ENCODE data around the gene ATP8A2. TPM values are rescaled to one million over a fixed set of nuclear protein-coding genes. Genes with fewer than 3 reads are reported as not detected.

Gene ATP8A2
- total RNA-seq, 1 experiment from 2014 or later, result 5.2 TPM

GRCh38 chr13:25682276-25682675 is 310.5 kb downstream of the ATP8A2 start:
- DNase-seq (ENCODE audit: low spot score) (no peak), ATAC-seq (no peak)
- ChIA-PET POLR2A (no interaction called here), CTCF (no interaction called here)
- no peaks in the 10 kb centered on the region for H3K36me3 Mint-ChIP-seq
- no peak overlapping the region for H3K27ac Mint-ChIP-seq
- no peak overlapping the region for H3K4me3 Mint-ChIP-seq
- H3K4me1 Mint-ChIP-seq, result no peaks in the 10 kb centered on the region
- H3K27me3 Mint-ChIP-seq (ENCODE audit: low read depth), result no peaks in the 10 kb centered on the region
- no peak for TF ChIP-seq EMX1 (CRISPR knock-in tag; IDR thresholded peaks at IDR 0.05)
- TF ChIP-seq, protein P1, sequence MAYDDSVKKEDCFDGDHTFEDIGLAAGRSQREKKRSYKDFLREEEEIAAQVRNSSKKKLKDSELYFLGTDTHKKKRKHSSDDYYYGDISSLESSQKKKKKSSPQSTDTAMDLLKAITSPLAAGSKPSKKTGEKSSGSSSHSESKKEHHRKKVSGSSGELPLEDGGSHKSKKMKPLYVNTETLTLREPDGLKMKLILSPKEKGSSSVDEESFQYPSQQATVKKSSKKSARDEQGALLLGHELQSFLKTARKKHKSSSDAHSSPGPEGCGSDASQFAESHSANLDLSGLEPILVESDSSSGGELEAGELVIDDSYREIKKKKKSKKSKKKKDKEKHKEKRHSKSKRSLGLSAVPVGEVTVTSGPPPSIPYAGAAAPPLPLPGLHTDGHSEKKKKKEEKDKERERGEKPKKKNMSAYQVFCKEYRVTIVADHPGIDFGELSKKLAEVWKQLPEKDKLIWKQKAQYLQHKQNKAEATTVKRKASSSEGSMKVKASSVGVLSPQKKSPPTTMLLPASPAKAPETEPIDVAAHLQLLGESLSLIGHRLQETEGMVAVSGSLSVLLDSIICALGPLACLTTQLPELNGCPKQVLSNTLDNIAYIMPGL (CRISPR knock-in tag; IDR thresholded peaks at IDR 0.05), result no peak
- TF ChIP-seq GRHL2 (CRISPR knock-in tag; IDR thresholded peaks at IDR 0.05; ENCODE audit: insufficient replicate concordance, severe bottlenecking), result no peak
- peaks cover 10% of the 10 kb centered on the region; the same call in 1 of the 2 replicates for H3K9me3 Mint-ChIP-seq

- Mint-ChIP-seq H3K36me3 (no peaks in the 10 kb centered on the region), H3K27me3 (ENCODE audit: low read depth) (no peaks in the 10 kb centered on the region), H3K27ac (no peak overlapping the region), H3K4me1 (no peaks in the 10 kb centered on the region), H3K4me3 (no peak overlapping the region), H3K9me3 (peaks cover 10% of the 10 kb centered on the region; the same call in 1 of the 2 replicates)
- ChIA-PET CTCF (no interaction called here), POLR2A (no interaction called here)
- no peak for TF ChIP-seq NR2C2 (CRISPR knock-in tag; IDR thresholded peaks at IDR 0.05)
- no peak for TF ChIP-seq GTF2I (CRISPR knock-in tag; conservative IDR thresholded peaks at IDR 0.05)
- no peak for TF ChIP-seq OVOL2 (CRISPR knock-in tag; IDR thresholded peaks at IDR 0.05; ENCODE audit: borderline replicate concordance)
- no peak for TF ChIP-seq ZBTB21 (CRISPR knock-in tag; IDR thresholded peaks at IDR 0.05; ENCODE audit: borderline replicate concordance)
- TF ChIP-seq PRRX2 (CRISPR knock-in tag; IDR thresholded peaks at IDR 0.05), result no peak
- no peak for TF ChIP-seq ZMAT4 (CRISPR knock-in tag; IDR thresholded peaks at IDR 0.05)
- TF ChIP-seq, protein P2, sequence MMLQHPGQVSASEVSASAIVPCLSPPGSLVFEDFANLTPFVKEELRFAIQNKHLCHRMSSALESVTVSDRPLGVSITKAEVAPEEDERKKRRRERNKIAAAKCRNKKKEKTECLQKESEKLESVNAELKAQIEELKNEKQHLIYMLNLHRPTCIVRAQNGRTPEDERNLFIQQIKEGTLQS (CRISPR knock-in tag; conservative IDR thresholded peaks at IDR 0.05), result no peak
- no peak for TF ChIP-seq JAZF1 (CRISPR knock-in tag; IDR thresholded peaks at IDR 0.05)
- DNase-seq (ENCODE audit: low spot score) (no peak), ATAC-seq (no peak)
Measured at GRCh38 chr13:25683056-25683455, 311.3 kb downstream of the ATP8A2 start.

GRCh38 chr13:25683662-25684370 is 312.0 kb downstream of the ATP8A2 start:
- no peaks in the 10 kb centered on the region for H3K27me3 Mint-ChIP-seq (ENCODE audit: low read depth)
- no peak for ATAC-seq
- peaks cover 10% of the 10 kb centered on the region; the same call in 1 of the 2 replicates for H3K9me3 Mint-ChIP-seq
- POLR2A ChIA-PET, result no interaction called here
- H3K4me3 Mint-ChIP-seq, result no peak overlapping the region
- H3K36me3 Mint-ChIP-seq, result no peaks in the 10 kb centered on the region
- DNase-seq (ENCODE audit: low spot score), result no peak
- TF ChIP-seq, protein P2 (CRISPR knock-in tag; conservative IDR thresholded peaks at IDR 0.05), result no peak
- TF ChIP-seq HMGA2 (CRISPR knock-in tag; IDR thresholded peaks at IDR 0.05), result no peak
- TF ChIP-seq, protein P3, sequence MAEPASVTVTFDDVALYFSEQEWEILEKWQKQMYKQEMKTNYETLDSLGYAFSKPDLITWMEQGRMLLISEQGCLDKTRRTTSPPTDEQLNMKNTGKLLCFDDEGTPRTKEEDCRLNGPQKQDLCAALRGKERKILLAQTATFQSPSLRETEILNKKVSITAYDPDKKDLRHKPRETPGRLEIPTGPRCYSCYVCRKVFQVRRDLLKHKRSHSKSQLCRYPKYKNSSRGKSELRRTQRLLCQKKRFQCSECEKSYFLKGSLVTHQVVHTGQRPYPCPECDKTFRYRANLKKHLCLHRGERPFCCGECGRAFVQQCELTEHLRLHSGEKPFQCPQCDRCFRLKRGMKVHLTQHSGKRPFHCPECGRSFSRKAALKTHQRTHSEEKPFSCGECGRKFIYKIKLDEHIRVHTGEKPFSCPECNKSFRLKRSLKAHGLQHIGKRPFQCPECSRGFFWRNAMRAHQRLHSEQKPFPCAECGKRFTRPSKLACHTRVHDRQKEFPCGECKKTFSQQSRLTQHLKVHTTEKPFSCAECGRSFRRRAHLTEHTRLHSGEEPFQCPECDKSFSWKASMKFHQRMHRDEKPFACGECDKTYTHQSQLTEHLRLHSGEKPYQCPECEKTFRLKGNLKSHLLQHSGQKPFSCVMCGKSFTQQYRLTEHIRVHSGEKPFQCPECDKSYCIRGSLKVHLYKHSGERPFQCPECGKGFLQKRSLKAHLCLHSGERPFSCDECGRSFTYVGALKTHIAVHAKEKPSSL (CRISPR knock-in tag; conservative IDR thresholded peaks at IDR 0.05), result no peak
- no peak for TF ChIP-seq SP1 (CRISPR knock-in tag; conservative IDR thresholded peaks at IDR 0.05)
- TF ChIP-seq CREB1 (CRISPR knock-in tag; IDR thresholded peaks at IDR 0.05), result no peak
- TF ChIP-seq, protein P4, sequence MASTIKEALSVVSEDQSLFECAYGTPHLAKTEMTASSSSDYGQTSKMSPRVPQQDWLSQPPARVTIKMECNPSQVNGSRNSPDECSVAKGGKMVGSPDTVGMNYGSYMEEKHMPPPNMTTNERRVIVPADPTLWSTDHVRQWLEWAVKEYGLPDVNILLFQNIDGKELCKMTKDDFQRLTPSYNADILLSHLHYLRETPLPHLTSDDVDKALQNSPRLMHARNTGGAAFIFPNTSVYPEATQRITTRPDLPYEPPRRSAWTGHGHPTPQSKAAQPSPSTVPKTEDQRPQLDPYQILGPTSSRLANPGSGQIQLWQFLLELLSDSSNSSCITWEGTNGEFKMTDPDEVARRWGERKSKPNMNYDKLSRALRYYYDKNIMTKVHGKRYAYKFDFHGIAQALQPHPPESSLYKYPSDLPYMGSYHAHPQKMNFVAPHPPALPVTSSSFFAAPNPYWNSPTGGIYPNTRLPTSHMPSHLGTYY (CRISPR knock-in tag; IDR thresholded peaks at IDR 0.05), result no peak
- no peak for TF ChIP-seq ZNF121 (CRISPR knock-in tag; IDR thresholded peaks at IDR 0.05)
- TF ChIP-seq SOX15 (CRISPR knock-in tag; IDR thresholded peaks at IDR 0.05), result no peak
- no peak overlapping the region for H3K27ac Mint-ChIP-seq
- CTCF ChIA-PET, result no interaction called here
- H3K4me1 Mint-ChIP-seq, result no peaks in the 10 kb centered on the region

Measured in WTC11 (cell line).